ENCODE results near the gene CPNE7. TPM values are rescaled to one million over a fixed set of nuclear protein-coding genes. Genes with fewer than 3 reads are reported as not detected.

The CPNE7 gene
- total and polyA plus RNA-seq, 4 donors, result 0.30 to 0.56 (median 0.47) TPM; not detected in 1

- Histone ChIP-seq H3K4me3 (ENCODE audit: low read depth in 1 of 3, low read length in 3 of 3) (no peak overlapping the region), H3K36me3 (ENCODE audit: control insufficient read depth in 4 of 4, insufficient read depth in 3 of 4, low read depth in 1 of 4, low read length in 3 of 4) (peaks cover 5 to 38% (median 16%) of the 10 kb centered on the region in 4 donors), H3K27ac (ENCODE audit: low read depth in 1 of 2, low read length in 2 of 2) (no peak overlapping the region), H3K4me1 (ENCODE audit: control insufficient read depth in 4 of 4, insufficient read depth in 4 of 4, low read length in 3 of 4) (peaks cover 0 to 24% (median 15%) of the 10 kb centered on the region in 4 donors), H3K9me3 (ENCODE audit: control insufficient read depth in 4 of 4, low read length in 3 of 4) (no peaks in the 10 kb centered on the region), H3K27me3 (ENCODE audit: control insufficient read depth in 4 of 4, insufficient read depth in 4 of 4, low read length in 3 of 4) (no peaks in the 10 kb centered on the region), H3K9ac (ENCODE audit: low read depth in 1 of 2, low read length in 2 of 2) (no peak overlapping the region)
- 65% methylated on average over 26 of the region's 26 CpGs for WGBS
- peak; percentile 69 for DNase-seq (ENCODE audit: low spot score)
- TF ChIP-seq CTCF (IDR thresholded peaks at IDR 0.05; ENCODE audit: low read depth, low read length, missing input control) (no peak), RXRA (IDR thresholded peaks at IDR 0.05) (peak in 1 of 2 donors; percentile 53)
Measured at GRCh38 chr16:89545831-89546574, 29.6 kb upstream of the CPNE7 start.

GRCh38 chr16:89546781-89547180 lies 28.8 kb upstream of the CPNE7 start:
- Histone ChIP-seq H3K9me3 (ENCODE audit: control insufficient read depth in 4 of 4, low read length in 3 of 4) (no peaks in the 10 kb centered on the region), H3K9ac (ENCODE audit: low read depth in 1 of 2, low read length in 2 of 2) (no peak overlapping the region), H3K36me3 (ENCODE audit: control insufficient read depth in 4 of 4, insufficient read depth in 3 of 4, low read depth in 1 of 4, low read length in 3 of 4) (peaks cover 7 to 38% (median 17%) of the 10 kb centered on the region in 4 donors), H3K4me1 (ENCODE audit: control insufficient read depth in 4 of 4, insufficient read depth in 4 of 4, low read length in 3 of 4) (peaks cover 0 to 24% (median 15%) of the 10 kb centered on the region in 4 donors), H3K4me3 (ENCODE audit: low read depth in 1 of 3, low read length in 3 of 3) (no peak overlapping the region), H3K27me3 (ENCODE audit: control insufficient read depth in 4 of 4, insufficient read depth in 4 of 4, low read length in 3 of 4) (no peaks in the 10 kb centered on the region), H3K27ac (ENCODE audit: low read depth in 1 of 2, low read length in 2 of 2) (no peak overlapping the region)
- no peak for DNase-seq (ENCODE audit: low spot score)
- 94% methylated on average over 19 of the region's 19 CpGs for WGBS
- TF ChIP-seq FOXA1 (IDR thresholded peaks at IDR 0.05) (no peak), ZBTB33 (IDR thresholded peaks at IDR 0.05) (no peak), FOXA2 (IDR thresholded peaks at IDR 0.05) (no peak), HNF4A (conservative IDR thresholded peaks at IDR 0.05) (no peak), YY1 (IDR thresholded peaks at IDR 0.05) (no peak), MAX (IDR thresholded peaks at IDR 0.05) (no peak), CTCF (IDR thresholded peaks at IDR 0.05; ENCODE audit: low read depth, low read length, missing input control) (no peak), HNF4G (IDR thresholded peaks at IDR 0.05) (no peak), JUND (IDR thresholded peaks at IDR 0.05) (no peak), GABPA (IDR thresholded peaks at IDR 0.05 in 1 of 2, conservative IDR thresholded peaks at IDR 0.05 in 1 of 2) (no peak), RAD21 (IDR thresholded peaks at IDR 0.05) (no peak)
- TF ChIP-seq, protein P1, sequence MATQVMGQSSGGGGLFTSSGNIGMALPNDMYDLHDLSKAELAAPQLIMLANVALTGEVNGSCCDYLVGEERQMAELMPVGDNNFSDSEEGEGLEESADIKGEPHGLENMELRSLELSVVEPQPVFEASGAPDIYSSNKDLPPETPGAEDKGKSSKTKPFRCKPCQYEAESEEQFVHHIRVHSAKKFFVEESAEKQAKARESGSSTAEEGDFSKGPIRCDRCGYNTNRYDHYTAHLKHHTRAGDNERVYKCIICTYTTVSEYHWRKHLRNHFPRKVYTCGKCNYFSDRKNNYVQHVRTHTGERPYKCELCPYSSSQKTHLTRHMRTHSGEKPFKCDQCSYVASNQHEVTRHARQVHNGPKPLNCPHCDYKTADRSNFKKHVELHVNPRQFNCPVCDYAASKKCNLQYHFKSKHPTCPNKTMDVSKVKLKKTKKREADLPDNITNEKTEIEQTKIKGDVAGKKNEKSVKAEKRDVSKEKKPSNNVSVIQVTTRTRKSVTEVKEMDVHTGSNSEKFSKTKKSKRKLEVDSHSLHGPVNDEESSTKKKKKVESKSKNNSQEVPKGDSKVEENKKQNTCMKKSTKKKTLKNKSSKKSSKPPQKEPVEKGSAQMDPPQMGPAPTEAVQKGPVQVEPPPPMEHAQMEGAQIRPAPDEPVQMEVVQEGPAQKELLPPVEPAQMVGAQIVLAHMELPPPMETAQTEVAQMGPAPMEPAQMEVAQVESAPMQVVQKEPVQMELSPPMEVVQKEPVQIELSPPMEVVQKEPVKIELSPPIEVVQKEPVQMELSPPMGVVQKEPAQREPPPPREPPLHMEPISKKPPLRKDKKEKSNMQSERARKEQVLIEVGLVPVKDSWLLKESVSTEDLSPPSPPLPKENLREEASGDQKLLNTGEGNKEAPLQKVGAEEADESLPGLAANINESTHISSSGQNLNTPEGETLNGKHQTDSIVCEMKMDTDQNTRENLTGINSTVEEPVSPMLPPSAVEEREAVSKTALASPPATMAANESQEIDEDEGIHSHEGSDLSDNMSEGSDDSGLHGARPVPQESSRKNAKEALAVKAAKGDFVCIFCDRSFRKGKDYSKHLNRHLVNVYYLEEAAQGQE (IDR thresholded peaks at IDR 0.05), result no peak
